NT2/D1 (cell line): ENCODE measurements around the gene TSSK3.

Experiments used
- SUZ12 ChIP-seq: IDR thresholded peaks from 2 replicates; pipeline ENCODE4 v1.6.1; 2011; ENCODE audit not compliant: insufficient read length, insufficient read depth; ENCODE audit errors: extremely low read depth
- YY1 ChIP-seq: IDR thresholded peaks from 2 replicates; pipeline ENCODE4 v1.6.1; 2011; ENCODE audit not compliant: insufficient read length, insufficient read depth
- ZNF274 ChIP-seq: IDR thresholded peaks from 2 replicates; pipeline ENCODE4 v1.6.1; 2011; ENCODE audit warnings: mild to moderate bottlenecking, low read depth, low read length

DNA sequence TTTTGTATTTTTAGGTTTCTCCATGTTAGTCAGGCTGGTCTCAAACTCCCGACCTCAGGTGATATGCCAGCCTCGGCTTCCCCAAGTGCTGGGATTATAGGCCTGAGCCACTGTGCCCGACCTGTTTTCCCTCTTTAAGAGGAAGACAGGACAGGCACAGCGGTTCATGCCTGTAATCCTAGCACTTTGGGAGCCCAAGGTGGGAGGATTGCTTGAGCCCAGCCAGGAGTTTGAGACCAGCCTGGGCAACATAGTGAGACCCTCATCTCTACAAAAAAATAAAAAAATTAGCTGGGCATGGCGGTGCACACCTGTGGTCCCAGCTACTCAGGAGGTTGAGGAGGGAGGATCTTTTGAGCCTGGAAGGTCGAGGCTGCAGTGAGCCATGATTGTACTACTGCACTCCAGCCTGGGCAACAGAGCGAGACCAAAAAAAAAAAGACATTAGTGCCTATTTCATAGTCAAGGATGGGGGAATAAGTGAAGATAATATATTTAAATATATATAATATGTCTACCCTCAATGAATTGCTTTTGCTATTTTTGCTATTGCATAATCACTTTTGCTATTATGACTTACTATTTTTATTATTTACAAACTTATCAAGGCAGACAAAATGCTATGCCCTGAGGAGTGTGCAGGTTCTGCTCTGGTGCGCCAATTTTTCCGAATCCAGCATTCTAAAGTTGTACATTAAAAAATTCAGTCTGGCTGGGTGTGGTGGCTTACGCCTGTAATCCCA, 44.0 kb upstream of the TSSK3 start:
- TF ChIP-seq ZNF274: no peak
- no peak for TF ChIP-seq SUZ12
- TF ChIP-seq YY1: no peak
